Endothelial cell of umbilical vein (primary cell): ENCODE results near the gene GPR78. TPM values are rescaled to one million over a fixed set of nuclear protein-coding genes. Genes with fewer than 3 reads are reported as not detected.

Experiments used
- BruUV-seq: library from RNA; stranded (reverse); fragments of 400-500 nt; replicated peaks from 2 replicates; lab custom pipeline; 2021; lab: Mats Ljungman, UMichigan
- CTCF ChIA-PET: fragments of 300-600, 350-600 bp; sonication (Branson Sonifier 250); formaldehyde crosslinking; loops from one replicate; lab custom pipeline; 2021; ENCODE audit warnings: antibody characterized with exemption, inconsistent platforms; lab: Charles Lee
- POLR2A ChIA-PET: fragments of 300-600, 350-600 bp; sonication (Branson Sonifier 250); formaldehyde crosslinking; loops from one replicate; lab custom pipeline; 2021; ENCODE audit warnings: antibody characterized with exemption, inconsistent platforms; lab: Charles Lee
- DNase-seq: peaks from one replicate; pipeline ENCODE4 v3.0.0-alpha.2; 2011; ENCODE audit warnings: low read depth, low spot score
- FAIRE-seq: peaks from 2 replicates; lab custom pipeline; 2011; peaks lifted over from hg19 to GRCh38; lab: Jason Lieb, UNC
- H2AFZ ChIP-seq: 2 replicates; pipeline ENCODE4 v1.6.0; 2012; ENCODE audit warnings: low read depth, low read length, control low read depth, inconsistent platforms
- H3K27ac ChIP-seq: 2 replicates; pipeline ENCODE4 v1.5.1; 2011; ENCODE audit warnings: low read depth, mild to moderate bottlenecking, control low read depth, low read length, moderate library complexity; ENCODE audit not compliant: insufficient read depth
- H3K27me3 ChIP-seq, 2 experiments: 2 replicates each; pipeline versions ENCODE4 v1.6.0 to v1.6.1; 2011; ENCODE audit warnings: low read length in 2 of 2, mixed read lengths in 1 of 2; ENCODE audit not compliant: control insufficient read depth in 2 of 2, insufficient read depth in 2 of 2
- H3K36me3 ChIP-seq, 2 experiments: 2 replicates in 1 of 2; 3 replicates in 1 of 2; pipeline ENCODE4 v1.5.1; 2011; ENCODE audit warnings: low read length in 2 of 2, mild to moderate bottlenecking in 1 of 2, moderate library complexity in 1 of 2; ENCODE audit not compliant: control insufficient read depth in 2 of 2, insufficient read depth in 2 of 2; ENCODE audit errors: extremely low read depth in 1 of 2
- H3K4me1 ChIP-seq: 3 replicates; pipeline ENCODE4 v1.5.1; 2011; ENCODE audit warnings: mild to moderate bottlenecking, low read length; ENCODE audit not compliant: control insufficient read depth, insufficient read depth; ENCODE audit errors: extremely low read depth
- H3K4me2 ChIP-seq: 2 replicates; pipeline ENCODE4 v1.6.1; 2011; ENCODE audit warnings: low read length, control low read depth, mixed read lengths; ENCODE audit not compliant: insufficient read depth
- H3K4me3 ChIP-seq, 3 experiments: fragments of 200-600 bp in 1 of 3; sonication (generic), shearing (Covaris generic) in 1 of 3; replicated peaks in 1 of 3; 2 replicates each; pipeline ENCODE4 v1.5.1; 2011 to 2016; ENCODE audit warnings: control low read depth in 3 of 3, low read length in 3 of 3, mild to moderate bottlenecking in 2 of 3, inconsistent platforms in 1 of 3, low read depth in 1 of 3, moderate library complexity in 1 of 3; ENCODE audit not compliant: insufficient read depth in 1 of 3
- H3K79me2 ChIP-seq: 2 replicates; pipeline ENCODE4 v1.6.0; 2012; ENCODE audit warnings: low read length, inconsistent platforms; ENCODE audit not compliant: control insufficient read depth, insufficient read depth
- H3K9ac ChIP-seq: replicated peaks from 2 replicates; pipeline ENCODE3; 2011; ENCODE audit warnings: low read length, control low read depth; ENCODE audit not compliant: insufficient read depth; ENCODE audit errors: extremely low read depth
- H3K9me1 ChIP-seq: replicated peaks from 3 replicates; pipeline ENCODE4 v1.6.0; 2011; ENCODE audit warnings: mild to moderate bottlenecking, low read length; ENCODE audit not compliant: control insufficient read depth, insufficient read depth; ENCODE audit errors: extremely low read depth
- H3K9me3 ChIP-seq: replicated peaks from 2 replicates; pipeline ENCODE4 v1.5.1; 2012; ENCODE audit warnings: low read length, inconsistent platforms; ENCODE audit not compliant: control insufficient read depth, insufficient read depth
- H4K20me1 ChIP-seq: replicated peaks from 2 replicates; pipeline ENCODE3; 2011; ENCODE audit warnings: mild to moderate bottlenecking, low read length; ENCODE audit not compliant: control insufficient read depth, insufficient read depth; ENCODE audit errors: extremely low read depth
- EZH2 ChIP-seq: IDR thresholded peaks from 2 replicates; pipeline ENCODE4 v1.6.1; 2012; ENCODE audit warnings: borderline replicate concordance, low read depth, mild to moderate bottlenecking, moderate library complexity, low read length, inconsistent platforms; ENCODE audit not compliant: severe bottlenecking
- GATA2 ChIP-seq: IDR thresholded peaks from 2 replicates; pipeline ENCODE4 v1.7.0; 2011; ENCODE audit warnings: low read depth, mild to moderate bottlenecking, moderate library complexity, mixed read lengths, low read length; ENCODE audit not compliant: insufficient read length, insufficient read depth
- MYC ChIP-seq: IDR thresholded peaks from one replicate; pipeline ENCODE4 v1.6.1; 2011; ENCODE audit warnings: mild to moderate bottlenecking, low read depth, low read length
- POLR2A ChIP-seq: IDR thresholded peaks from 2 replicates; pipeline ENCODE4 v1.6.1; 2012; ENCODE audit warnings: low read depth, mild to moderate bottlenecking, control low read depth, low read length
- POLR2AphosphoS5 ChIP-seq: IDR thresholded peaks from 2 replicates; pipeline ENCODE4 v1.6.1; 2012; ENCODE audit warnings: low read depth, mild to moderate bottlenecking, control low read depth, low read length, moderate library complexity; ENCODE audit not compliant: insufficient read depth
- dilution Hi-C: fragments of 300-500 bp; cut with MboI; formaldehyde crosslinking; loops from one replicate; pipeline ENCODE4 v1.15.0; 2019; ENCODE audit warnings: low sequenced_read_pairs; ENCODE audit not compliant: extremely low pct_ligation_motif_present
- intact Hi-C: fragments of 100-400 bp; cut with micrococcal nuclease; formaldehyde crosslinking; loops from one replicate; pipeline ENCODE4 v1.10.0; 2022
- polyA plus RNA-seq, 4 experiments: library from polyadenylated mRNA; depleted of rRNA in 3 of 4; stranded (reverse) in 3 of 4; unstranded in 1 of 4; fragments of >200 nt; gene quantifications; 2 replicates each; pipeline versions ENCODE4 v1.2.1 to v1.2.3, GENCODE V29; 2011 to 2012; ENCODE audit warnings: missing spikeins in 1 of 4
- total RNA-seq: library from RNA; stranded (reverse); gene quantifications from 2 replicates; pipeline ENCODE4 v1.2.3, GENCODE V29; 2021
- TF ChIP-seq, protein P1 (sequence below): IDR thresholded peaks from 2 replicates; pipeline ENCODE4 v1.6.1; 2011; ENCODE audit not compliant: insufficient read depth, insufficient read length
- TF ChIP-seq, protein P2 (sequence below), 2 donors: IDR thresholded peaks; 1 replicate in 1 of 2; 2 replicates in 1 of 2; pipeline ENCODE4 v1.5.1; 2011; ENCODE audit warnings: low read length in 2 of 2, mild to moderate bottlenecking in 2 of 2, moderate library complexity in 2 of 2, control low read depth in 1 of 2, inconsistent platforms in 1 of 2, low read depth in 1 of 2; ENCODE audit not compliant: insufficient read depth in 1 of 2; ENCODE audit errors: extremely low read depth in 1 of 2

Gene GPR78
- total and polyA plus RNA-seq, 2 donors (not counting 3 experiments of a cell fraction or from before 2014, with no cell fraction given) = not detected

DNA sequence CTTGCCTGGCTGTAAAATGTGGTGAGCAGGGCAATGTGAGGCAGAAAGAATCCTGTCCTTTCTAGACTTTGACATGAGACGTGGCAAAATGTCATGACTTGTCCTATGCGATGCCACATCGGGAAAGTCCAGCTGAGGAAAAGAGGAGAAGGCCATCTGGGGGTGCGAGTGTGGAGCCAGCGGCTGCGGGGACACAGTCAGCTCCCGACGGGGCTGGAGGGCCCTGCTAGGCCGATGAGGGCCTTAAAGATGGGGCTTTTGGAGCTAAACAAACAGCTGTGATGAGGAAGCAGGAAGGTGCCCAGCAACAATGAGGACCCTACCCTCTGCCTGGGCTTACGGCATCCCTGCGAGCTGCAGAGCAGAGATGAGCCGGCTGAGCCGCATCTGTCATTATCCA is 20.1 kb downstream of the GPR78 start:
- dilution Hi-C loops = no loop called here
- POLR2A ChIA-PET = no interaction called here
- Histone ChIP-seq H3K4me1 (no peaks in the 10 kb centered on the region), H3K4me2 (no peak overlapping the region), H3K9me3 (no peaks in the 10 kb centered on the region), H3K27ac (no peak overlapping the region), H3K9me1 (no peaks in the 10 kb centered on the region), H3K9ac (no peak overlapping the region), H3K79me2 (no peaks in the 10 kb centered on the region), H2AFZ (no peak overlapping the region), H3K4me3 (no peak overlapping the region), H3K27me3 (no peaks in the 10 kb centered on the region), H3K36me3 (no peaks in the 10 kb centered on the region), H4K20me1 (no peaks in the 10 kb centered on the region)
- DNase-seq = no peak
- TF ChIP-seq GATA2 = no peak
- TF ChIP-seq, protein P1, sequence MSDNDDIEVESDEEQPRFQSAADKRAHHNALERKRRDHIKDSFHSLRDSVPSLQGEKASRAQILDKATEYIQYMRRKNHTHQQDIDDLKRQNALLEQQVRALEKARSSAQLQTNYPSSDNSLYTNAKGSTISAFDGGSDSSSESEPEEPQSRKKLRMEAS = no peak
- TF ChIP-seq, protein P2, sequence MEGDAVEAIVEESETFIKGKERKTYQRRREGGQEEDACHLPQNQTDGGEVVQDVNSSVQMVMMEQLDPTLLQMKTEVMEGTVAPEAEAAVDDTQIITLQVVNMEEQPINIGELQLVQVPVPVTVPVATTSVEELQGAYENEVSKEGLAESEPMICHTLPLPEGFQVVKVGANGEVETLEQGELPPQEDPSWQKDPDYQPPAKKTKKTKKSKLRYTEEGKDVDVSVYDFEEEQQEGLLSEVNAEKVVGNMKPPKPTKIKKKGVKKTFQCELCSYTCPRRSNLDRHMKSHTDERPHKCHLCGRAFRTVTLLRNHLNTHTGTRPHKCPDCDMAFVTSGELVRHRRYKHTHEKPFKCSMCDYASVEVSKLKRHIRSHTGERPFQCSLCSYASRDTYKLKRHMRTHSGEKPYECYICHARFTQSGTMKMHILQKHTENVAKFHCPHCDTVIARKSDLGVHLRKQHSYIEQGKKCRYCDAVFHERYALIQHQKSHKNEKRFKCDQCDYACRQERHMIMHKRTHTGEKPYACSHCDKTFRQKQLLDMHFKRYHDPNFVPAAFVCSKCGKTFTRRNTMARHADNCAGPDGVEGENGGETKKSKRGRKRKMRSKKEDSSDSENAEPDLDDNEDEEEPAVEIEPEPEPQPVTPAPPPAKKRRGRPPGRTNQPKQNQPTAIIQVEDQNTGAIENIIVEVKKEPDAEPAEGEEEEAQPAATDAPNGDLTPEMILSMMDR (IDR thresholded peaks at IDR 0.05; ENCODE audit: extremely low read depth in 1 of 2, insufficient read depth in 1 of 2, low read depth in 1 of 2, low read length in 2 of 2) = no peak
- no peak for TF ChIP-seq MYC
- no peak for TF ChIP-seq POLR2A
- no peak for TF ChIP-seq POLR2AphosphoS5
- TF ChIP-seq EZH2 = no peak
- intact Hi-C loops = no loop called here
- no TSS peak for BruUV-seq
- no peak for FAIRE-seq
- CTCF ChIA-PET = no interaction called here
